Activated naive CD4-positive, alpha-beta T cell treated with anti-CD3 and anti-CD28 coated beads, Interleukin-2, amount 50 U/mL, for 16 hours (primary cell): Measurements from ENCODE around the gene CTDSPL.

ENCODE experiments used
- DNase-seq: peaks from one replicate; pipeline ENCODE4 v3.0.0-alpha.2; 2020

The CTDSPL gene

DNA sequence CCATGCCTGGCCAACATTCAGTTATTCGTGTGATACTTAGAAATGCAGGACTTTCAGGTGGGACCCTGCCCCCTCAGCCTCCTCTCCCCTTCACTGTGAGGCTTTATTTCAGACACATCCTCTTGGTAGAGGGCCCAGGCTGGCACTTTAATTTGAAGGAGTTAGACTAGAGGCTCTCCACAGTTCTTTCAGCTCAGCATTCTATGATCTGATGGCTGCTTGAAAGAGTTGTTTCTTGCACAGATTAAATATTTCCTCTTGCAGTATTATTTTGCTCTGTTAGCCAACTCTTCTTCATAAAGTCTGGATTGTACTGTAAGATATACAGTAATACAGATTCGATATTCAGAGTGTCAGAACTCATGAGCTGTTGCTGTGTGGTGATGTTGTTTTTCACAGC, 35.1 kb downstream of the CTDSPL start:
- no peak for DNase-seq

DNA sequence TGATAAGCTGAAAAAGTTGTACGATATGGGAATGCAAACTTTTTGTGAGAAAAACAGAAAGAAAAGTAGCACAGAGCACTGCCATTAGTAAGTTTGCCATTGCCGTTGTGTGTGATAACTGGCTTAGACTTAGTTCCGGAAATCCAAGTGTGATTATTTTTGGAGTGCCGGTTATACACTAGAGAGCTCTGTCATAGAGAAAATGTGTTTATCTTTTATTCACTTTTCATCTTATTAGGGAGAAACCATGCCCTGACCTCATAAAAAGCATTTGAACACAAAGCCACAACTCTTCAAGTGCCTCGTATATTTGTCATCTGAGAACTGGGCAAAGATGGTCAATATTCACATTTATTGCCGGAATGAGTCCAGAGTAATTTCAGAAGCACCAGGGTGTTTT, 36.1 kb downstream of the CTDSPL start:
- DNase-seq: no peak

- DNase-seq: no peak
Observed at GRCh38 chr3:37898424-37898823, 36.7 kb downstream of the CTDSPL start.

GRCh38 chr3:37899101-37899707, 37.5 kb downstream of the CTDSPL start:
- no peak for DNase-seq

GRCh38 chr3:37899711-37900306, 38.1 kb downstream of the CTDSPL start:
- no peak for DNase-seq

GRCh38 chr3:37901721-37902120, 40.0 kb downstream of the CTDSPL start:
- DNase-seq: no peak

DNA sequence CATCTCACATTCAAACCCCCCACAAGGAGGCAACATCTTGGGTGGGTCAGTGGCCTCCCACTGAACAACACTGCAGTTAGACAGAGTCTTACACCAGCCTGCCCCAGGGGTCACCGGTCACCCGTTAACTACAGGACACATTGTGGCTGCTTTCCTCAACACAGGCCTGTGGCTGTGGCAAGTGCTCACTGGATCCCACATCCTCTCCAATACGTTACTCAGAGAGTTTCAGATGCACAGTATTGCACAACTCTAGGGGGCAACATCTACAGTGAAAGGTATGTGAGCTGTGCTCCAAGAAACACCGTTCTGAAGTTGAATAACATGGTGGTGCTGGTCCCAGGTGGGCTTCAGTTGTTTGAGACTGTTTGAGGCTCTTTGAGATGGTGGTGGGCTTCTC, 41.0 kb downstream of the CTDSPL start:
- DNase-seq: no peak

DNA sequence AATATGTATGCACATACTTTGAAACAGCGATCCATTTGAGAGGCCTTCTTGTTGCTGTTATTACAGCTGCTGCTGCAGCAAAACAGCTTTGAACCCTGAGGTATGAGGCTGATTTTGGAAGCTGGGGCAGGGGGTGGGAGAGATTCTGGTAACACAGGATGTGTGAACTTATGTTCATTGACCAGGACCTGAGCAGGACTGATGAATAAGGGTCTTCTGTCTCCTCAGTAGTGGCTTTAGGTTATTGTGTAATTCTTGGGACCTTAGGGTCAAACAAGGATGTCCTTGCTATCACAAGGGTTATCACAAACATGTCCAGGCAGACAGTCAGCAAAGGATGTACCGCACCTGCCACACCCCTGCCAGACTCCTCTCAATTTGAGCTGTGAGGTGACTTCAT, 41.6 kb downstream of the CTDSPL start:
- no peak for DNase-seq

- DNase-seq: no peak
Observed at GRCh38 chr3:37903734-37904133, 42.1 kb downstream of the CTDSPL start.

DNA sequence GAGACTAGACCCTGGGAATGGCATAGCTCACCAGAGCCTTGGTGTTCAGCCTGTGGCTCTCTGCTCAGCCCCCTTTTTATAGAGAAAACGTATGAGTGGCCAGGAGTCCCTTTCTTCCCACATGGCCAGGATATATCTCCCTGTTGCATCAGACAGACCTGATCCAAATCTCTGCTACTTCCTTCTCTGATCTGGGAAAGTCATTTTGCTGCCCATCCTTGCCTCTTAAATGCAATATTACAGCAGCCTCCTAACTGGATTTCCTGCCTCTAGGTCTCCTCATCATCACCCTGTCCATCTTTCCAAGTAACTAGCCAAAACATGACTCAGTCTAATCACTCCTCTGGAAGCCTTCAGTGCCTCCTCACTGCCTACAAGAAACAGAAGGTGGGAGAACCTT, 42.9 kb downstream of the CTDSPL start:
- DNase-seq: no peak

DNA sequence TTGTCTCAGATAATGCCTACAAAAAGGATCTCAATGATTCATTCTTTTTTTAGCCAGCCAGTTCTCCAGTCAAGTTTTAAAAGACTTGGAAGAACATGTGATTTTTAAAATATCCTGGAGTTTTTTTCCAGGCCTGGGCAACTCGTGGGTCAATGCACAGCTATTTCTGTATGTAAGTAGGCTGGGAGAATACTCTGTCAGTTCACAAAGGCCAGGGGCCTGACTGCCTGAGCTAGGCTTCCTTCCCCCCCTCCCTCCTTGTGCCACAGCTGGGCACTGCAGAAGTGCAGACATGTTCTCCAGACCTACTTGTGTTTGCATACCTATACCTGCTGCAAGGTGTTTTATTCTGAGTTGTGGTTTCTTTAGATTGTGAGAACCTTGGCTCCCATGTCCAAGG, 43.7 kb downstream of the CTDSPL start:
- no peak for DNase-seq

DNA sequence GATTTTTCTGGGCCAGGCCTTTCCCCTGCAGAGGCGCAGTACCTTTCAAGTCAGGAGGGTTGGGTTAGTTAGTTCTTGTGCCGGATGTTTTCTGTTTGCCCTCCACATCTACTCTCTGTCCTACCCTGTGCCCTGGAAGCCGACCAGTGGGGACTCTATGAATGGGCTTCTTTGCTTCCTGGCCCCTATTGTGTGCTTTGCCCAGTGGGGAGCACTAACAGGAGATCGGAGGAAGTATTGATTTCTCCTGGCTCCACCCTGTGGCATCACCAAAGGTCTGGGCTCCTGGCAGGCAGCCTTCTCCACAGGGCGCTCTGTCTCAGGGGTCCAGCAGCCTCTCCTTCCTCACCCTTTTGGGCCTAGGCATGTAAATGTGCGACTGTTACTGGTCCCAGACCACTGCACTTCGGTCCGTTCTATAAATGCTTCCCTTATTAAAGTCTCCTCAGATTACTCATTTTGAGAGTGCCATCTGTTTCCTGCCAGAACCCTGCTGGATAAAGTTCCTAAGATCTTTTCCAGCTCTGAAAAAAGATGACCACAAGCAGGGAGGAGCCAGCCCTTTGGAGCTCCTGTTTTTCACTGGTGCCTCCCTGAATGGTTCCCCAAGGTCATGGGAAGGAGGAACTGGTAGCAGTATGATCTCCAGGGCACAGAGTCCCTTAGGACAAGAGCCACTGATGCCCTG, 44.5 kb downstream of the CTDSPL start:
- no peak for DNase-seq

GRCh38 chr3:37906734-37907282, 45.1 kb downstream of the CTDSPL start:
- no peak for DNase-seq

DNA sequence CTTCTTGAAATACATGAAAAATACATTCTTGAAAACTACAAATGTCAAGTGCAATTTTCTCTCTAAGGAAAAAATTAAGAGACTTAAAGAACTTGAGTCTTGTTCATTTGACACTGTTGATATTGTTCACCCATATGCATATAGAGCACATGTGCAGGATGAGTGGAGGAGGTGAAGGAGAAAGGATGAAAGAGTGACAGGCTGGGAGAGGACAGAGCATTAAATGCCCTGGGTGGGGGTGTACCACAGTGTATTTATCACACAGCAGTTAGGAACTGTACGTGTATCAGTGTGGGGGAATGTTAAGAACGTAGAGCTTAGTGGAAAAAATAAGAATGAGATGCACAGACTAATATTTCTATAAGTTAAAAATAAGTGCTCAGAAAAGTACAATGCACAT, 45.7 kb downstream of the CTDSPL start:
- DNase-seq: no peak

DNA sequence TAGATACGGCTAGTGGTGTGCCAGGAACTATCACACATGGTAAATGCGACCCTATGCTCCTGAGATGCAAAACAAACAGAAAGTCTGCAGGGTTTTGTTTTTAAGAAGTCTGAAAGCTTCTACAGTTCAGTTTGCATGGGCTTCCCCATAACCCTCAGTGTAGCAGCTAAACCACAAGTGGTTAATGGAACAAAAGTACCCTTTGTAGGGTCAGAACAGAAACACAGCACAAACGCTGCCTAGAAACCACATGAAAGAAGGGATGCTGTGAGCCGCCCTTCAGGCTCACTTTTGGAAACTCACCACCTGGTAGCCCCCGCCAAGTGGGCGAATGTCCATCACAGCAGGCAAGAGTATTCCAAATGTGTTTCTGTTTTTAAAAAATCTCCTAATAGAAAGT, 46.2 kb downstream of the CTDSPL start:
- no peak for DNase-seq

- DNase-seq: no peak
Observed at GRCh38 chr3:37909067-37909911, 47.6 kb downstream of the CTDSPL start.

GRCh38 chr3:37910671-37911400, 49.2 kb downstream of the CTDSPL start:
- DNase-seq: no peak

DNA sequence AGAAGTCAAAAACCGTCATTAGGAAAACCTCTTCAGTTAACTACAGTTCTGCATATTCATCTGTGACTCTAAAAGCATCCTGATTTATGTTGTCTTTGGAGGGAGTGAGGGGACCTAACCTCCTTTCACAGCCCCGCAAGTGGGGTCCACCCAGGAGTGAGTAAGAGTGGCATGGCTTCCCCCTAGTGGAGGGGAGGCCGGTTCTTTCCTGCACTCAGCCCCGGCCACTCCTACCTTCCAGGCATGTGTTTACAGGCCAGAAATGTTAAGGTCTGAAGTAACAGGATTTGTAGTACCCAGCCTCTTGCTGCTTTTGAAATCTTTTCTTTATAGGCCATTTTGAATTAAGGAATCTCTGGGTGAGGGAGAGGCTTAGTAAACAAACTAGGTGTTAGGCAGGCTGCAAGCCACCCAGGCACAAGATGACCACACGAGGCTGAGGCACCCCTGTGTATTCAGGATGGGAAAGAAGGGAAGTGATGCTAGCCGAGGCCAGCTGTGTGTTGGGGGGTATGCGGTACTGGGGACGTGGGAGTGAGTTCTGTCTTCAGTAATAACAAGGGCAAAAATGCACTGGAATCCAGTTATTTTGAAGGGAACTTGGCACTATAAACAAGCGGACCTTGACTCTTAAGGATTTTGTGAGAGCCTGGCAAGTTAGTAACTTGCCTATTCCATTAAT, 50.5 kb downstream of the CTDSPL start:
- DNase-seq: no peak

DNA sequence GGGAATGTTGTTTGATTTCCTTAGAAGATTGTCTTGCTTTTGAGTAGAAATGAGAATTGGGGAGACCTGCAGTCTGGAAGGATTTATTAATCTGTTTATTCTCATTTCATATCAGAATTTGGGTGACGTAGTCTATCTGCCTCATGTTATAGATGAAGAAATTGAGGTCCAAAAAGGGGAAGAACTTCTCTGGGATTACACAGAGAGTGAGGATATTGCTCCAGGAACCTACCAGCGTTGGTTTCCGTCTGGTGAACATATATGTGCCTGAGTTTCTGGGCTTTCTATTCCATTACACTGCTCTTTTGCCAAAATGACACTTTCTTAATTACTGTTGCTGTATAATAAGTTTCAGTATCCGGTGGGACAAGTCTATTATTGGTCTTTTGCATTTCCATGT, 51.8 kb downstream of the CTDSPL start:
- DNase-seq: no peak

DNA sequence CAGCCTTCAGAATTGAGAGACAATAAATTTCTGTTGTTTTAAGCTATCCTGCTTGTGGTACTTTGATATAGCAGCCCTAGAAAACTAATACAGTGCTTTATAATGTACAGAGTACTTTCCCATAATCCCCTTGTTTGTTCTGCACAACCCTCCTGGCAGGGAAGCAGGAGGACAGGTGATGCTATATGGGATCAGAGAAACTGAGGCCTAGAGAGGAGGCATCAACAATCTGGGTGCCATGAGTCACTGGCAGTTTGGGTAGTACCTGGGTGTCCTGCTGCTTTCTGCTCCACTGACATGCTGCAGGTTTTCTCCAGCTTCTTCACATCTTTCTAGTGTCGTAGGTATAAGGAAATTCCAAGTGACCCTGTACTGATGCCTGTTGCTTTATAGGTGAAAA, 55.0 kb downstream of the CTDSPL start:
- no peak for DNase-seq

DNA sequence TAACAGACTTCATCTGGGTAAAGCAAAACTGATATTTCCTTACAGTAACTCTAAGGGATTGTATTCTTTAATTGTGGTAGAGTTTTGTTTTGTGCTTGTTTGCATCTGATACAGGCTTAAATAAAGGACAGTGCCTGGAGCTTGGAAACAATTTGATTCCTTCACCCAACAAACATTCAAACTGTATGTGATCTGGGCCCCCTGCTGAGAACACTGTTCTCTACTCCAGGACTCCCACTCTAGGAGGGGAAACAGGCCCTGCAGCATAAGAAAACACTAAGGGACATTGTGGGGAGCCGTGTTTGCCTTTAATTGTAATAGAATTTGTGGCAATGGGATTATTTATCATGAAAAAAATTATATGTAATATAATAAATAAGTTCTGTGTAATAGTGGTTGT, 56.9 kb downstream of the CTDSPL start:
- no peak for DNase-seq

DNA sequence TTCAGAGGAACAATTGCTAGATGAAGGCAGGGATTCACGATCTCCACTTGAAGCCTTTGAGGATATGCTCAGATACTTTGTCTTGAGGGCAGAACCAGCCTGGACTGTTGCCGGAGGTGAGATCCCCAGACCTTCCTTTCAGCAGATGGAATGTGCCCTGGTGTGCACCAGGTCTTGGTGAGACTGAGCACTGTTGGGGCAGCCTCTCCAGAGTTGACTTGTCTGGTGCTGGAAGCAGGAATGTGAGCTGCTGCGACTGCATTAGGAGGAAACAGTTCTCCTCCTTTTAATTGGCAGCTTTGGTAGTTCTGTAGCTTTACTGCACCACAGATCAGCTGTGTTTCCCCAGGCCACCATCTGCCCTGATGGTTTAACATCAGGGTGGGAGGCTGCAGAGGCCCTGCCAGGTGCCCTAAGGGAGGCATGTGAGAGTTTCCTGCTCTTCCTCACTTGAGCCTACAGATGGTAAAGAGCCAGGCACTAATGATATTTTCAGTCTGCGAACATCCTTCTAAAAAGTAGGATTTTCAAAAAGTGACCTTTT, 58.5 kb downstream of the CTDSPL start:
- no peak for DNase-seq
